CD4-positive, alpha-beta T cell treated with Interleukin-15 for 4 hours (primary cell): ENCODE measurements around the gene SIT1.

ENCODE experiments used
- DNase-seq: peaks from one replicate; pipeline ENCODE4 v3.0.0-alpha.2; 2020; ENCODE audit warnings: low spot score

Gene SIT1

DNA sequence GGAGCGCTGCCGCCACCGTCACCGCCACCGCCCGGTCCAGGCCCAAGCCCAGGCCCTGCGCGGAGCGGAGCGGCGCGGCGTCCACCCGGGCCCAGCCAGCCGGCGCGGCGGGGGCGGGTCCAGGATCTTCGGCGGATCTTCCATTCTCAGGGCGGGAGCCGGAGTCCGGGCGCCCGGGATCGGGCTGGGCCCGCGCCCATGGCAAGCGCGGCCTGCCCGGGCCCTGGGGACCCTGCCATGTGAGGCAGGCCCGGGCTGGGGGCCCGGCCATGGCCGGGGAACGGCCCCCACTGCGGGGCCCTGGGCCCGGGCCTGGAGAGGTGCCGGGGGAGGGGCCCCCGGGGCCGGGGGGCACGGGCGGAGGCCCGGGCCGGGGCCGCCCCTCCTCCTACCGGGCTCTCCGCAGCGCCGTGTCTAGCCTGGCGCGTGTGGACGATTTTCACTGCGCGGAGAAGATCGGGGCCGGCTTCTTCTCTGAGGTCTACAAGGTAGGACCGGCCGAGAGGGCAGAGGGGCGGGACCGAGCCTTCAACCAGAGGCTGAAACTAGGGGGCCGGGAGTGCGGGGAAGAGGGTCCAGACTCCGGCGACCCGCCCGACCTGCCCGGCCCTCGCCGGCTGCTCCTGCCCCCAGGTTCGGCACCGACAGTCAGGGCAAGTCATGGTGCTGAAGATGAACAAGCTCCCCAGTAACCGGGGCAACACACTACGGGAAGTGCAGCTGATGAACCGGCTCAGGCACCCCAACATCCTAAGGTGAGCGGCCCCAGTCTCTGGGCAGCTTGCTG, 45.2 kb downstream of the SIT1 start:
- peak; percentile 29 for DNase-seq

- DNase-seq: peak; percentile 77
Observed at GRCh38 chr9:35604578-35605350, 46.0 kb downstream of the SIT1 start, which contains the start of gene TESK1. Gene TESK1 (plus strand): TSS chr9:35605262. CDS start chr9:35605620, 358 bp downstream.

DNA sequence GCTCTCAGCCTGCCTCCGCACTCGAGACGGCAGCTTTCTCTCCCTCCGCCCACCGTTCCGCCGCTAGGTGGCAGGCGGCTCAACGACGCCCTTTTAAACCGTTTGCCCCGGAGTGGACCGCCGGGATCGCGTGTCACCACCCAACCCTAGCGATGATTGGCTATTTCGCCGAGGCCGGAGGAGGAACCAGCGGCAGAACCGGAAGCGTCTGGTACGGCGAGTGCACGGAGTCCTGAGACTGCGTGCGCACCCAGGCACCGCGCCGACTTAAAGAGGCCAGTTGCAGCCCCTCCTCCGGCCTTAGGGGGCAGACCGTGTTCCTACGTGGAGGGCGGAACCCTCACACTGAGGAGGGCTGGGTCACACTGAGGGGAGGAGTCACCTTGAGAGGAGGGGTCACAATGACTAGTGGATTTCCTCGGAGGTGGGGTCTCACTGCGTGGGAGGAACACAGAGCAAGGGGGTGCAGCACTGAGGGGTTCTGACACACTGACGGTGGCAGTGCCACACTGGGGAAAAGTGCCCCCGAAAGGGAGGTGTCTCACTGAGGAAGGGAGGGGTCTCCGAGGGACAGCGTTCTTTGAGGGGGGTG, 46.6 kb downstream of the SIT1 start:
- DNase-seq: peak; percentile 100

- DNase-seq: no peak
Observed at GRCh38 chr9:35603506-35603985, 47.2 kb downstream of the SIT1 start.

DNA sequence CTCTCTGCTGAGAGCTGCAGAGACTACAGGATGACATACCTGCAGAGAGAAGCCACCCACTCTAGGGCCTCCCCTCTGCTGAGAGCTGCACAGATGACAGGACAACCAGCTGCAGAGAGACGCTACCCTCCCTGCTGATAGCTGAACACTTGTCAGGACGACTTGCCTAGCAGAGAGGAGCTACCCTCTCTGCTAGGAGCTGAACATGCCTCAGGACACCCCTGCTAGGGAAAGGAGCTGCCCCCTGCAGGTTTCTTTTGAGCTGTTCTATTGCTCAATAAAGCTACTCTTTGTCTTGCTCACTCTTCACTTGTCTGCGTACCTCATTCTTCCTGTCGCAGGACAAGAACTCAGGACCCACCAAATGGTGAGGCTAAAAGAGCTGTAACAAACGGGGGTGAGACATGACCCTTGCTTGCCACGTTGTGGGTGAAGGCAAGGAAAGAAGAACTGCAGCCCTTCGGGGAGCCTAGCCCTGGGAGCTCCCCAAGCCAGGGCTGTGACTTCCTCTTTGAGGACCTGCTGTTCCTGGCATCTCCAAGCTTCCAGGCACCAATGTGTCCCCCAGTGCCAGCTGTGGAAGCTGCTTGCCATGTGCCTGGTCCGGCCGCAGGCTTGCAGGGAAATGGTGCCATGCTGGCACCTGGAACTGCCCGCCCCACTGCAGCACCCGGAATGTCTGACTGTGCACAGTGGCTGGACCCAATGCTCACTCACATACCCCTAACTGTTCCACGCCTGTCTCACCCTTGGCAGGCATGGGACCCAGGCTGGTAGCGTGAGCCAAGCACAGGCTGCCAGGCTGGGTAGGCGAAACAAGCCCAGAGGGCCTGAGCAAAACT, 50.7 kb downstream of the SIT1 start:
- no peak for DNase-seq
